Measurements from ENCODE around the gene HRH1.
A peak's percentile ranks its signal among the peaks of the same experiment; 100 is the strongest.
"Not testable (repeated sequence)": the region's sequence is repeated elsewhere in the genome, so short reads cannot be mapped to it uniquely, and the experiment has no call there.

Gene HRH1, protein sequence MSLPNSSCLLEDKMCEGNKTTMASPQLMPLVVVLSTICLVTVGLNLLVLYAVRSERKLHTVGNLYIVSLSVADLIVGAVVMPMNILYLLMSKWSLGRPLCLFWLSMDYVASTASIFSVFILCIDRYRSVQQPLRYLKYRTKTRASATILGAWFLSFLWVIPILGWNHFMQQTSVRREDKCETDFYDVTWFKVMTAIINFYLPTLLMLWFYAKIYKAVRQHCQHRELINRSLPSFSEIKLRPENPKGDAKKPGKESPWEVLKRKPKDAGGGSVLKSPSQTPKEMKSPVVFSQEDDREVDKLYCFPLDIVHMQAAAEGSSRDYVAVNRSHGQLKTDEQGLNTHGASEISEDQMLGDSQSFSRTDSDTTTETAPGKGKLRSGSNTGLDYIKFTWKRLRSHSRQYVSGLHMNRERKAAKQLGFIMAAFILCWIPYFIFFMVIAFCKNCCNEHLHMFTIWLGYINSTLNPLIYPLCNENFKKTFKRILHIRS

DNA sequence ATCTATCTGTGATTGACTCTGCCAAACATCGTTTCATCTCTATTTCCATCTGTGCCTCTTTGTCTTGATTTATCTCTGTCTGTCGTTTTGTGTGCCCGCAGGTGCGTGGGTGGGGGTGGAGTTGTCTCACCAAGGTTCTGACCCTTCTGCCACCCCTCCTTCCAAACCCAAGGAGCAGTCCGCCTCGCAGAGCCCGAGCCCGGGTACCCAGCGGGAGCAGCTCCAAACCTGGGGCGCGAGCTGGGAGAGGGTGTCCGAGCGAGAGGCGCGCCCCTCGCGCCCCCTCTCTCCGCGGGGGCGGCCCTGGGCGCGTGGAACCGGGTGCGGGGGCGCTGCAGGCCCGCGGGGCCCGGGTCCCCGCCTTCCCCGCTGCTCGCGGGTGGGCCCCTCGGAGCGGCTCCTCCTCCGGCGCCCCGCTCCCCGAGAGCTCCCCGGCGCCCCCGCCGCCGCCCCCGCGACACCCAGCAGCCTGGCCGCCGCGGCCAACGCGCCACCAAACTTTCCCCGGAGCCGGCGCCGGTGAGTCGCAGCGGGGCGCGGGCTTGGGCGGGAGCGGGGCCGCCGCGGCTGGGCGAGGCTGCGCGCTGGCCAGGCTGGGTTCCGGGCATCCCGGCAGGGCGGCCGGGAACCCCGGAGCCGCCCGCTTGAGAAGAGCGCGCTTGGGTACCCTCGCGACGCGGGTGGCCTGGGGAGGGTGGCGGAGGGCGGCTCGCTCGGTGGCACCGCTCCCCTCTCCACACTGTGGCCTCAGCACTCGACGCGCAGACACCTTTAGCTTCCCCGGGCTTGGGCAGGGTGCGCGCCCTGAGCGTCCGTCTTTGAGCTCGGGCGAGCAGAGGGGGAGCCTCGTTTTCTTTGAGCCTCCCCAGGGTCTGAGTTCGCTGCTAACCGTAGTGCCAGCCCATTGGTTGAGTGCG lies at the start of gene HRH1:
HRH1 (plus strand) TSS at position 458 of the 917 bp plus-strand sequence. CDS start 104,545 bp downstream, outside the sequence.
- no peak for DNase-seq

DNA sequence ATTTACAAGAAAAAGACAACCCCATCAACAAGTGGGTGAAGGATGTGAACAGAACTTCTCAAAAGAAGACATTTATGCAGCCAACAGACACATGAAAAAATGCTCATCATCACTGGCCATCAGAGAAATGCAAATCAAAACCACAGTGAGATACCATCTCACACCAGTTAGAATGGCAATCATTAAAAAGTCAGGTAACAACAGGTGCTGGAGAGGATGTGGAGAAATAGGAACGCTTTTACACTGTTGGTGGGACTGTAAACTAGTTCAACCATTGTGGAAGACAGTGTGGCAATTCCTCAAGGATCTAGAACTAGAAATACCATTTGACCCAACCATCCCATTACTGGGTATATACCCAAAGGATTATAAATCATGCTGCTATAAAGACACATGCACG lies 41.0 kb upstream of the HRH1 start:
- not testable (repeated sequence) for DNase-seq

DNA sequence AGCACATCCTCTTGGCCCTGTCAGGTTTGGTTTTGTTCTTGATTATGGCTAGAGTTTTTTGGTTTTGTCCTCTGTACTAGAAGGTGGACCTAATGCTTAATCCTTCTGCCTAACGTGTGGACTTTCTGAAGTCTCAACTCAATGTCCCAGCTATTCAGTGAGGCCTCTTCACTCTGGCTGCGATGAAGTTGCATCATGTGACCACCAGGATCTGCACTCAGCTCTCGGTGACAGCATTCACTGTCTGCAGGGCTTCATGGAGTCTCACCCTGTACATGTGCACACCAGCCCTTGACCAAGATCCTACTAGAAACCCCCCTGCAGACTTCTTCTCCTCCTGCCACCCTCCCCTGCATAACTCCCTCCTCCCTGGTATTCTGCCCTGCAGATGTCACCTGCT lies 38.7 kb upstream of the HRH1 start:
- DNase-seq: no peak

DNA sequence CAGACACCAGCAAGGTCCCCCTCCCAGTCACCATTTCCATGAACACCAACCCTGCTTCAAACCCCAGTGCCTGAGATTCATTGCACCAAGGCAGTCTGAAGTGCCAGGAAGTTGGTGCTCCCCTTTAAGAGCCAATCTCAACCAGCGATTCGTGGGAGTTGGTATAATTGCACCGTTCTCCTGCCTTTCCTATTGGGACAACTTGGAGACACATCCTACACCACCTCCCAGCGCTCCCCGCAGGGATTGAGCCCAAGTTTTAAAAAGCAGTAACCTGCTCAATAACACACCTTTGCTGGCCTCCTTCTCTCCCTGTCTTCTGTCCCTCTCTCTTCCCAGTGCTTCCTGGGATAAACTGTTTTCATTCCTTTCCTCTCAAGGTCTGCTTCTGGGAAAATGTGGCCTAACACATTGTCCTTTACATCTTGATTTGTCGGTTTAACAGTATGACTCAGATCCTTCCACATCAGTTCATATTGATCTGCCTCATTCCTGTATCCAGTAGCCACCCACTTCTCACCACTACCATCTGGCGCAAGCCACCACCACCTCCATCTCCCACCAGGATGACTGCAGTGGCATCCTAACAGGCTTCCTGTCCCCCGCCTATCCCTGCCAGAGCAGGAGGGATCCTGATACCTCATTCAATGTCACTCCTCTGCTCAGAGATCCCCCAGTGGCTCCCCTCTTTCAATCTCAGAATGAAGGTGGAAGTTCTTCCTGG lies 37.8 kb upstream of the HRH1 start:
- no peak for DNase-seq

DNA sequence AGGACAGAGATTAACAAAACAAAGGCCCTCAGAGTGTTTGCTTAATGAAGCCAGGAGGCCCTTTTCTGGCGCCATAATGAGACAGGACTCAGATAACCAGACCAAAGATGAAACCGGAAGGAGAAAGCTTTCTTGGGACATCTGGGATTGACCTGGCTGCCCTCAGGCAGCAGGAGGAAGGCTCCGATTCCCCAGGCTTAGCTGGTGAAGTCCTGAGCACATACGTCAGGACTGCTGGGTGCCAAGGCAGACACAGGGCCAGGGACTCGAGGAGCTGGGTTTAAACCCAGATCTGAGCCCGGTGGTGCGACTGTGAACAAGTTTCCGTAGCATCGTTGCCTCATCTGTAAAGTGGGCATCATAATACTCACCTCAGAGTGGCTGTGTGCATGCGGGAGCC lies 36.7 kb upstream of the HRH1 start:
- DNase-seq: no peak

DNA sequence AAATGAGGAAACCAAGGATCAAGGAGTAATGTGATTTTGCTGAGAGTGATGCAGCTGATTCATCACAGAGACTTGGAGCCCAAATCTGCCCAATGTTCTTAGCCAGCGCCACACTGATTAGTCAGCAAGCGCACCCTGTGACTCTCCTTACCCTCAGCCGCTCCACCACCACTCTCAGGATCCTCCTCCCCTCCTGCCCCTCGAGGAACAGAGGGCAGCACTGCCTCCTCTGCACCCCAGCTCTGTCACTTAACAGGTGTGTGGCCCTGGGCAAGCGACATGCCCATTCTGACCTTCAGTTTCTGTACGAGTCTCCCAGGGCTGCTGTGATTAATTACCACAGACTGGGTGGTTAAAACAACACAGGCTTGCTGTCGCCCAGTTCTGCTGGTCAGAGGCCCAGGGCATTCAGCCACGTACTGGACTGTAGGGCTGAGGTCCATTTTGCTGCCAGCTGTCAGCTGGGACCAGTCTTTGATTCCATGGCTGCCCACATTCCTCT lies 36.1 kb upstream of the HRH1 start:
- DNase-seq: no peak

- no peak for DNase-seq
Observed at GRCh38 chr3:11120091-11120805, 34.0 kb upstream of the HRH1 start.

- no peak for DNase-seq
Observed at GRCh38 chr3:11126653-11127052, 27.6 kb upstream of the HRH1 start.

- DNase-seq: peak; percentile 45
Observed at GRCh38 chr3:11128682-11129632, 25.3 kb upstream of the HRH1 start.

GRCh38 chr3:11130385-11130784 lies 23.9 kb upstream of the HRH1 start:
- peak; percentile 34 for DNase-seq

DNA sequence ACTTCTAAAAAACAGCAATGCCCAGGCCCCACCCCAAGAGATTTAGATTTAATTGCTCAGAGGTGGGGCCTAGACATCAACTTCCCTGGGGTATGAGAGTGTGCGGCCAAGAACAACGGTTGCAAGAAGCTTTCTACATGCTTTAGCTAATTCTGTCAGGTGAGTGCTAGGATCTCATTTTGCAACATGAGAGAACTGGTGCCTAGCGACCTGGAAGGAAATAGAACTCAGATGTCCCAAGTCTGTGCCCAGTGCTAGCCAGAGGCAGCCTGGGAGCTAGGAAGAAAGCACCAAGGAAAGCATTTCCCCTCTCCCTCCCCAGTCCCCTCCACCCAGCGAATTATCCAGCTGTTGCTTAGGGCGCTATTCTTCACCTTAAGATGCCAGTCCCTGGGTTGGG lies 22.9 kb upstream of the HRH1 start:
- DNase-seq: peak; percentile 12

GRCh38 chr3:11131886-11132285 lies 22.4 kb upstream of the HRH1 start:
- not testable (repeated sequence) for DNase-seq

- peak; percentile 22 for DNase-seq
Observed at GRCh38 chr3:11132861-11133260, 21.4 kb upstream of the HRH1 start.

DNA sequence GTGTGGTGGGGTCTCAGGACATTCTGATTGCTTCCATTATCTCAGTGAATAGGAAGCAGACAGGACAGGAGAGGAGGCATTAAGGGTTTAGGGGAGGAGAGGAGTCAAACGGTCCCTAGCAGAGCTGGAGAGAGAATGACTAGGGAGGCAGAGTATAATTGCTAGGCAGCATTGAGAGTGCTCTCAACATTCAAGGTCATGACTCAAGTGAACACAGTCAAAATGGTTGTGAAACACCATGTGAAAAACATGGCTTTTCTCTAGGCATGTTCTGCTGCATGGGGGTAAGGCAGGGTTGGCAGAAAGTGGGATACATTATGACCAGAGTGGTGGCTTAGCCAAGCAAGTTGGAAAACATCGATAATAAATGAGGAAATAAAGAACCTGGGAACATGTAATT lies 19.5 kb upstream of the HRH1 start:
- DNase-seq: peak; percentile 17

DNA sequence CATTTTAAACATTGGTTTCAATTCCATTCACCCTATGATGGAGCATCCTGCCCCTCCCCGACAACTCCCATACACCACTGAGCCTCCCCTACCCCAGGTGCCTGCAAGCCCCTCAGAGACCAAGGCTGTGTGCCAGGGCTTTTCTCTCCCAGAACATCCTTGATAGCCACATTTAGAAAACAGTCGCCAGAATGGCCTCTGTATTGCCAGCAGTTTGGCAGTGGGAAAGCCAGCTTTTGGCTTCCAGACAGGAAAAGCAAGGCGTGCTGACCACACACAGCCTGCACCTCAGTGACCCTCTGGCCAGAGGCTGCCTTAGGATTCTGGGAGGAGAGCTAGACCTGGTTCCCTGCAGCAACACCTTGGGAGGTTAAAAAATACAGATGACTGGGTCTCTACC lies 18.2 kb upstream of the HRH1 start:
- DNase-seq: peak; percentile 20

- DNase-seq: no peak
Observed at GRCh38 chr3:11136830-11137626, 17.3 kb upstream of the HRH1 start.

GRCh38 chr3:11137627-11137959 lies 16.7 kb upstream of the HRH1 start:
- no peak for DNase-seq

GRCh38 chr3:11138371-11138770 lies 15.9 kb upstream of the HRH1 start:
- no peak for DNase-seq

DNA sequence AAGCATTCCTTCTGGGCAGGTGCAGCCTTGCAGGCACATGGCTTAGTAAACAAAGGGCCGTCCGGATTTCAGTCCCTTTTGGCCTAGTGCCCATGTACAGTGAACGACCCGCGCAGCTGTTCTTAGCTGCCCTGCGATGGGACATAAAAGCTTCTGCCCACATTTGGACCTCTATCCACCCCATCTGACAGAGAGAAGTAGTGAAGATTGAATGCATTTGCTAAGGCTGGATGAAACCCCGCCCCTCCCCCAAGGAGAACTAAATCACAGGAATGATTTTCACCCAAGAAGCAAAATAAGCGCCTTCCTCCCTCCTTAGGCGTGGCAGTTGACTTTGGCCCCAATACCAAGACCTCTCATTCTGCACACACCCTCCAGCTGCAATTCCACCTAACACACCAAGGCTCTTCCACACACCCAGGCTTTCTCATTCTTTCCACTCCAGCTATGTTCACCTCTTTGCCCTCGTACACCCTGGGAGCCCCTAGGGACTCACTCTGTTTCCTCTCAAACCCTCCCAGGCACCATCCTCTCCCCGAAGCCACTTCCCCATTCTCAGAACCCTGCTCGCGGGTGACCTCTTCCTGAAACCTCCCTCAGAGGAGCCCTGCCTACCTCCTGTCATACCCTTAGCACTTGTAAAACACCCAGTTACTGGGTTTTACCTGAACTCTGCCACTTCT lies 14.1 kb upstream of the HRH1 start:
- no peak for DNase-seq

DNA sequence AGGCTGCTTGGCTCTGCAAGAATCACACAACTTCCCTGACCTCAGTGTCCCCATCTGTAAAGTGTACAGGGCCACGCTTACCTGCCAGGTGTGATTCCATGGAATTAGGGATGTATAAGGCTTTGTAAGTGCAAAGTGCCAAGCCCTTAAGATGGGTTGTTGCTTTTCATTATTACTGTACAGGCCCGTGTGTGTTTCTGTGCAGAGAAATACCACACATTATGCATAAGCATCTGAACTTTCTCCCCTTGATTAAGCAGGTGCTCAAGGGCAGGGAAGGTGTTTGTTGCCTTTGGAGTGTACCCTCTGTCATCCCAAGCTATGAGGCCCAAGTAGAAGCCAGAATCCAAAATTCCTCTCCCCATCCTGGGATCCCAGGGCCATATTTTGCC lies 13.6 kb upstream of the HRH1 start:
- no peak for DNase-seq
